Stomach (tissue), 9 donors: Measurements from ENCODE around the gene HIBADH. TPM values are rescaled to one million over a fixed set of nuclear protein-coding genes. Genes with fewer than 3 reads are reported as not detected.

Experiments used
- DNase-seq, 2 donors: peaks; one replicate each; pipeline versions ENCODE4 v3.0.0 to v3.0.0-alpha.2; 2013 to 2019
- H3K27ac ChIP-seq, 5 donors: fragments of 200-600 bp in 4 of 5; sonication (generic) in 4 of 5; one replicate each; pipeline ENCODE4 v1.5.1; 2013 to 2019; ENCODE audit warnings: mild to moderate bottlenecking in 1 of 5, moderate library complexity in 1 of 5
- H3K27me3 ChIP-seq, 3 donors: fragments of 200-600 bp; sonication (generic); one replicate each; pipeline ENCODE4 v1.5.1; 2017 to 2019; ENCODE audit warnings: mixed run types in 1 of 3
- H3K36me3 ChIP-seq, 4 donors: fragments of 200-600 bp; sonication (generic); 1 replicate in 3 of 4; 2 replicates in 1 of 4; pipeline ENCODE4 v1.5.1; 2016 to 2019
- H3K4me1 ChIP-seq, 4 donors: fragments of 200-600 bp; sonication (generic); one replicate each; pipeline ENCODE4 v1.5.1; 2016 to 2019
- H3K4me3 ChIP-seq, 4 donors: fragments of 200-600 bp; sonication (generic) in 3 of 4; one replicate each; pipeline ENCODE4 v1.5.1; 2016 to 2019; ENCODE audit warnings: mild to moderate bottlenecking in 1 of 4
- H3K9me3 ChIP-seq, 4 donors: fragments of 200-600 bp; sonication (generic); one replicate each; pipeline ENCODE4 v1.5.1; 2016 to 2019
- EP300 ChIP-seq: sonication (generic); formaldehyde crosslinking; IDR thresholded peaks from one replicate; pipeline ENCODE4 v1.6.1; 2017; ENCODE audit warnings: antibody characterized with exemption
- POLR2A ChIP-seq, 4 donors: fragments of 450-650 bp; IDR thresholded peaks; one replicate each; pipeline ENCODE4 v1.6.1; 2016; ENCODE audit warnings: antibody characterized with exemption in 4 of 4, control low read depth in 2 of 4, mild to moderate bottlenecking in 1 of 4, moderate library complexity in 1 of 4
- POLR2AphosphoS5 ChIP-seq, 3 donors: sonication (generic); formaldehyde crosslinking; IDR thresholded peaks; one replicate each; pipeline ENCODE4 v1.6.1; 2016; ENCODE audit warnings: antibody characterized with exemption in 3 of 3
- WGBS, 5 donors: extraction: QIAGEN DNeasy Blood & Tissue Kit in 3 of 5; methylation state at CpG; one replicate each; pipeline versions ENCODE4 v1.1.5 to v1.1.7; 2013 to 2018; 5-methylcytosine and 5-hydroxymethylcytosine counted together
- intact Hi-C: fragments of 100-400 bp; cut with DNase I; formaldehyde crosslinking; loops from one replicate; pipeline ENCODE4 v1.15.1; 2023; ENCODE audit warnings: low total_unique reads
- polyA plus RNA-seq, 3 donors: library from polyadenylated mRNA; stranded (reverse); fragments of 200-250 nt; gene quantifications; one replicate each; pipeline ENCODE4 v1.2.3, GENCODE V29; 2013
- total RNA-seq, 5 donors: library from RNA; depleted of rRNA; stranded (reverse); fragments of >200 nt; gene quantifications; one replicate each; pipeline versions ENCODE4 v1.1.0 to v1.2.3, GENCODE V29; 2014 to 2016
- TF ChIP-seq, protein P1 (sequence below), 7 experiments: fragments of 450-650 bp in 4 of 7; fragments of 200-600 bp in 3 of 7; sonication (generic) in 3 of 7; IDR thresholded peaks; one replicate each; pipeline ENCODE4 v1.5.1; 2016 to 2019; ENCODE audit warnings: antibody characterized with exemption in 7 of 7, control low read depth in 2 of 7, mild to moderate bottlenecking in 1 of 7
- donor health status: healthy with polysubstance abuse.
- donor health status: Bipolar disorder and iron deficiency.
- donor health status: healthy.

HIBADH gene
- total and polyA plus RNA-seq, 8 donors, result 17.5 to 65.2 (median 45.8) TPM

DNA sequence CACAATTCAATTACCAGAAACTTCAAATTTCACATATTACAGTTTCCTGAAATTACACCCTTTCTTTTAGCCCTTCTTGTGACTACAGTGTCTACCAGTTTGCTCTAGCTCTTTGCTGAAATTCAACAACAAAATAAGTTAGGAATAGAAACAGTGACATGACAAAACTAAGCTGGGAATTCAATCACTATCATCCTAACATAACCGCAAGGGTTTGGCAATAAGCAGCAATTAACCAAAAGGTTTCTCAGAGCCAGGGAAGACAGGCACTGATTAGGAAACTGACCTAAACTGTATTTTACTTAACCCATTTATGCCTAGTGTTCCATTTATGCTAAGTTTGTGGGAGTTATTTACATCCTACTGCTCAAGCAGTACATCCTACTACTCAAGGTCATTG, 31.3 kb downstream of the HIBADH start:
- Histone ChIP-seq H3K36me3 (peaks cover 0 to 28% (median 24%) of the 10 kb centered on the region in 4 donors), H3K4me3 (no peak overlapping the region), H3K27me3 (no peaks in the 10 kb centered on the region), H3K9me3 (no peaks in the 10 kb centered on the region), H3K27ac (no peak overlapping the region), H3K4me1 (peaks cover 0 to 9% (median 4%) of the 10 kb centered on the region in 4 donors)
- WGBS, 5 donors, result 77 to 91% (median 86%) methylated on average over 1 of the region's 1 CpG
- TF ChIP-seq POLR2AphosphoS5 (IDR thresholded peaks at IDR 0.05) (no peak), EP300 (no peak), POLR2A (IDR thresholded peaks at IDR 0.05) (no peak)
- TF ChIP-seq, protein P1, sequence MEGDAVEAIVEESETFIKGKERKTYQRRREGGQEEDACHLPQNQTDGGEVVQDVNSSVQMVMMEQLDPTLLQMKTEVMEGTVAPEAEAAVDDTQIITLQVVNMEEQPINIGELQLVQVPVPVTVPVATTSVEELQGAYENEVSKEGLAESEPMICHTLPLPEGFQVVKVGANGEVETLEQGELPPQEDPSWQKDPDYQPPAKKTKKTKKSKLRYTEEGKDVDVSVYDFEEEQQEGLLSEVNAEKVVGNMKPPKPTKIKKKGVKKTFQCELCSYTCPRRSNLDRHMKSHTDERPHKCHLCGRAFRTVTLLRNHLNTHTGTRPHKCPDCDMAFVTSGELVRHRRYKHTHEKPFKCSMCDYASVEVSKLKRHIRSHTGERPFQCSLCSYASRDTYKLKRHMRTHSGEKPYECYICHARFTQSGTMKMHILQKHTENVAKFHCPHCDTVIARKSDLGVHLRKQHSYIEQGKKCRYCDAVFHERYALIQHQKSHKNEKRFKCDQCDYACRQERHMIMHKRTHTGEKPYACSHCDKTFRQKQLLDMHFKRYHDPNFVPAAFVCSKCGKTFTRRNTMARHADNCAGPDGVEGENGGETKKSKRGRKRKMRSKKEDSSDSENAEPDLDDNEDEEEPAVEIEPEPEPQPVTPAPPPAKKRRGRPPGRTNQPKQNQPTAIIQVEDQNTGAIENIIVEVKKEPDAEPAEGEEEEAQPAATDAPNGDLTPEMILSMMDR (IDR thresholded peaks at IDR 0.05), result no peak
- intact Hi-C loops, result no loop called here
- no peak for DNase-seq

DNA sequence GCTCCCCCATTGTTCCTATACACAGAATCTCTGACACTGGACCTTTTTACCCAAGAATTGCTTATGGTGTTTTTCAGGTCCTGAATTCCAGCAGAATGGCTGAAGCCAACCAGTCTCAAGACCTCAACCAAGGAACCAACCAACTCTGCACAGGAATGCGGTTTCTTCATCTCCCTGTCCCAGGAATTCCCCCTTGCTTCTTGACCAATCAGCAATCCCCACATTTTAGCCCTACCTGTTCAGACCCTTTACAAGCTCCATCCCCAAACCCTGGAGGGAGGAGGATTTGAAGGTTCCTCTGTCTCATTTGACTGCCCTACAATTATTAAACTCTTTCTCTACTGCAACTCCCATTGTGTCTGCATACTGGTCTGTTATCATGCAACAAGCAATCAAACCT, 35.5 kb downstream of the HIBADH start:
- intact Hi-C loops, result no loop called here
- Histone ChIP-seq H3K36me3 (peaks cover 0 to 25% (median 17%) of the 10 kb centered on the region in 4 donors), H3K27ac (no peak overlapping the region), H3K27me3 (no peaks in the 10 kb centered on the region), H3K4me1 (no peaks in the 10 kb centered on the region), H3K9me3 (peaks cover 0 to 2% (median under 1%) of the 10 kb centered on the region in 4 donors), H3K4me3 (no peak overlapping the region)
- no peak for DNase-seq
- no peak for TF ChIP-seq POLR2AphosphoS5 (IDR thresholded peaks at IDR 0.05)
- no peak for TF ChIP-seq POLR2A (IDR thresholded peaks at IDR 0.05)
- TF ChIP-seq EP300, result no peak
- TF ChIP-seq, protein P1 (IDR thresholded peaks at IDR 0.05), result no peak
- WGBS, 5 donors, result 92 to 100% (median 96%) methylated on average over 1 of the region's 1 CpG

DNA sequence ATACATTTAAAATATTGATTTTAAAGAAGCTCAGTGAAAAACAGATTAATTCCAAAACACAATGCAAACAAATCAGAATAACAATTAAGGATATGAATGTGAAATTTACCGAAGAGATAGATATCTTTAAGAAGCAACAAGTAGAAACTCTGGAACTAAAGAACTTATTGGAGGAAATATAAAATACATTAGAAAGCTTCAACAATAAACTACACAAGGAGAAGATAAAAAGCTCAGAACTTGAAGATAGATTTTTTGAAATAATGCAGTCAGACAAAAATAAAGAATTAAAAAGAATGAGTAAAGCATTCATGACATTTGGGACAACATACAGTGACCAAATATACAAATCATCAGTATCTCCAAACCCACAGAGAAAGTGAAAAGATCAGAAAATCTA, 43.2 kb downstream of the HIBADH start:
- Histone ChIP-seq H3K4me1 (no peaks in the 10 kb centered on the region), H3K27ac (no peak overlapping the region)

DNA sequence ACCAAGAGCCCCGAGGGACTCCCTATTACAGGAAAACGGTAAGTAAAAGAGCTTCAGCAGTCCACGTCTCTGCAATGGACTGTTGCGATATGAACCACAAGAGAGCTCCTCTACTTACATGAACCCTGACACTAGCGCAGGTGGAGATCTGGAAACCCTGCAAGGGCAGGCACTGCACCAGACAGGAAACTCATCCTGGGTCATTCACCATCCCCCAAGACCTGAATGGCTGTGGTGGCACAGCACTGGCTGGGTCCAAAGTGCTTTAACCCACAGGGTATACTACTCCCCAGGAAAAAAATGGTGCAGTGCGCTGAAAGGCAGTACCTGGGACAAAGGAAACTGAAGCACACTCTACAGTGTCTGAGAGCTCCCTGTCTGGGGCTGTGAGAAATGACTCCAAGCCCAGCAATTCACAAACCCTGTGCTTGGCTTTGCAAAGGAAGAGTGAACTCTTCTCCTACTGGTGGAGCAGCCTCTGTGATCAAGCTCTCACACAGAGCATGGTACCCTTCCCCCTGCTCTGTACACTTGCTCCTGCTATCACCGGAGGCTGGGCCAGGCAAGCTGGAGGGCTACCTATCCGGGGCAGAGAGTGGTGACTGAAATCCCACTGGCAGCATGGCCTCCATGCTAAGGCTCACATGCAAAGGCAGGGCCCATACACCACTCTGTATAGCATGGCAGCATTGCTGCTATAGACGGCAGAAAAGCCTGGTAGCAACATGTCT, 44.9 kb downstream of the HIBADH start:
- no peak for DNase-seq
- no peaks in the 10 kb centered on the region for H3K4me1 ChIP-seq
- intact Hi-C loops, result no loop called here
- H3K9me3 ChIP-seq, result peaks cover 15 to 38% (median 28%) of the 10 kb centered on the region in 4 donors
- no peak overlapping the region for H3K4me3 ChIP-seq
- H3K27ac ChIP-seq, result no peak overlapping the region
- H3K36me3 ChIP-seq, result peaks cover 0 to 54% (median 16%) of the 10 kb centered on the region in 4 donors
- no peaks in the 10 kb centered on the region for H3K27me3 ChIP-seq
- no peak for TF ChIP-seq POLR2A (IDR thresholded peaks at IDR 0.05)
- TF ChIP-seq, protein P1 (IDR thresholded peaks at IDR 0.05), result no peak
- no peak for TF ChIP-seq EP300
- TF ChIP-seq POLR2AphosphoS5 (IDR thresholded peaks at IDR 0.05), result no peak
- 86 to 95% (median 88%) methylated on average over 7 to 9 of the region's 9 CpGs for WGBS, 5 donors

More for the DNA sequence above, 43.2 kb downstream of the HIBADH start:
- intact Hi-C loops, result no loop called here
- TF ChIP-seq EP300, result no peak
- TF ChIP-seq, protein P1 (IDR thresholded peaks at IDR 0.05), result no peak
- no peak for TF ChIP-seq POLR2AphosphoS5 (IDR thresholded peaks at IDR 0.05)
- no peak for TF ChIP-seq POLR2A (IDR thresholded peaks at IDR 0.05)
- Histone ChIP-seq H3K27me3 (no peaks in the 10 kb centered on the region), H3K9me3 (peaks cover 15 to 38% (median 28%) of the 10 kb centered on the region in 4 donors), H3K36me3 (peaks cover 0 to 54% (median 16%) of the 10 kb centered on the region in 4 donors), H3K4me3 (no peak overlapping the region)
- no peak for DNase-seq
- 0 to 54% (median 4%) methylated on average over 1 of the region's 1 CpG for WGBS, 5 donors
